Ureter (tissue), 1 donor: ENCODE measurements around the gene NCBP3. TPM values are rescaled to one million over a fixed set of nuclear protein-coding genes. Genes with fewer than 3 reads are reported as not detected.
"Not testable (repeated sequence)": the region's sequence is repeated elsewhere in the genome, so short reads cannot be mapped to it uniquely, and the experiment has no call there.

ENCODE experiments used
- DNase-seq: peaks from one replicate; pipeline ENCODE4 v3.0.0-alpha.2; 2020; ENCODE audit warnings: low spot score
- total RNA-seq: library from RNA; stranded (reverse); gene quantifications from one replicate; pipeline ENCODE4 v1.2.4, GENCODE V29; 2023
- donor health status: DM: yes; HTN: yes; CAD: no.

NCBP3 gene
- total RNA-seq, 1 donor from 2014 or later = 46.1 TPM

DNA sequence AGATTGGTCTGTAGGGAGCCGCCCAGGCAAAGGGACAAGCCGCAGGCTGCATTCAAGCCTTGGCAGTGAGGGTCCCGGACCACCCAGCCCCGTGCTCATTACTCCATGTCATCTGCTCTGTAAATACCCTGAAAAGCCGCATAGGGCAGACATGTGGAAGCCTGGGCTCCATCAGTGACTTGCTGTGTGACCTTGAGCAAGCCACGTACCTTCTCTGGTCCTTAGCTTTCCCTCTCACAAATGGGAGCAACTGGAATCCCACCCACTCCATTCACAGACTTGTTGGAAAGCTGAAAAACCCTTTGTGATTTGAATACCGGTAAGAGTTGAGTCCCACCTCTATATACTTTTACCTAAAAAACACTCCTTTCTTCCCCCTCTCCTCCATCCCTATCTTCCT lies 34.9 kb upstream of the NCBP3 start:
- DNase-seq = no peak

- no peak for DNase-seq
These were observed 33.8 kb upstream of the NCBP3 start for GRCh38 chr17:3879591-3880417.

DNA sequence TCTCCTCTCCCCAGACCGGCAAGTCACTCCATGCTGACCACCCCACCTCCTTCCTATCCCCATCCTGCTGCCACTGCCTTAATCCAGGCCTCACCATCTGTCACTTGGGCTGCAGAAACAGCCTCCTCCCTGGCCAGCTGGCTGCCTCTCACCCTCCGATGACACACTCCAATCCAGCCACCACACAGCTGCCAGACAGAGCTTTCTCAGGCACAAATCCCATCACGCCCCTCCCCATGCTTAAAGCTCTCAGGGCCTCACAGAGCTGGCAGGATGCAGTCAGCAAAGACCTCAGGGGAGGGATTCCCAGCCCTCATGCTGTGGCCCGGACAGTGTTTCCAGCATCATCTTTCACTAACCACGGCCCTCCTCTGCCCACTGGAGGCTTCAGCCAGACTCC lies 33.1 kb upstream of the NCBP3 start:
- no peak for DNase-seq

DNA sequence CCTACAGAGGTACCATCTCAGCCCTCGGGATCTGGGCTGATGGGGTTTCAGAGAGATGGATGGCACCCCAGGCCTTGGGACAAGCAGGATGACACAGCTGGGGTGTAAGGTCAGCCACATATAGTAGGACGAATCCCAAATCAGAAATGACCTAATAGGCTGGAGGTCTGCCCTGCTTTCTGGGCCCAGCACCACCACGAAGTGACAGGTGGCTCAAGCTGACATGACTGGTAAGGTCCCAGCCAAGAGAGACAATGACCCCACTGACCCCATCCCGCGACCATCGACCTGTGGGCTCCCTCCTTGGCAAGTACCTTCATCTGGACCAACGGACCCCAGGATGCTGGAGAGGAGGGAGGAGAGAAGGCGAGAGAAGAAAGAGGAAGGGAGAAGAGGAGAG lies 31.2 kb upstream of the NCBP3 start:
- no peak for DNase-seq

DNA sequence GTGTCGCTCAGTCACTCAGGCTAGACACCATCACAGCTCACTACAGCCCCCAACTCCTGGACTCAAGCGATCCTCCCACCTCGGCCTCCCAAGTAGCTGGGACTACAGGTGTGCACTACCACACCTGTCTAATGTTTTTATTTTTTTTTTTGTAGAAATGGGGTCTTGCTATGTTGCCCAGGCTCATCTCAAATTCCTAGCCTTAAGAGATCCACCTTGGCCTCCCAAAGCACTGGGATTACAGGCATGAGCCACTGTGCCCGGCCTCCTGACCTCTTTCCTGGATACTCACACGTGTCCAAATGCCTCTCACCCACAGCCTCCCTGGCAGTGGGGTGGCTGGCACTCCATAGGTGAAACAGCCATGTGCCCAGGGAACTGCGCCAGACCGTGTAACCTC lies 29.3 kb upstream of the NCBP3 start:
- no peak for DNase-seq

GRCh38 chr17:3873862-3874261 lies 27.8 kb upstream of the NCBP3 start:
- DNase-seq = no peak

DNA sequence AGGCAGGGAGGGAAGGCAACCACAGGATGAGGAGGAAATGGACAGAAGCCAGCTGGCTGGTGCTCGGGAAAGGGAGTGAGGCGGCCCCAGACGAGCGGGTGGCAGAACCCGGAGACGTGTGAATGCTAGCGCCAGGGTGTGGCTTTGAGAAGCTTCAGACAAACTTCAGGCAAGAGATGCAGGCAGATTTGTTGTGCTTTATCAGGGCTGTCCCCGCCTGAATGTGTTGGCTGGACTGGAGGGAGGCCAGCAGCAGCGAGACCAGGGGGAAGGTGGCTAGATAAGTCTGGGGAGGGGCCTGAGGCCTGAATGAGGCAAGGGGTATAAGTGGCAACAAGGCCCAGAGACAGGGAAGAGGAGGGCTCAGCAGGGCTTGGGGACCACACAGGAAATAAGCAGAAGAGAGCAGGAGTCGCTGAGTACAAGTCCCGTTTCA lies 24.8 kb upstream of the NCBP3 start:
- no peak for DNase-seq

DNA sequence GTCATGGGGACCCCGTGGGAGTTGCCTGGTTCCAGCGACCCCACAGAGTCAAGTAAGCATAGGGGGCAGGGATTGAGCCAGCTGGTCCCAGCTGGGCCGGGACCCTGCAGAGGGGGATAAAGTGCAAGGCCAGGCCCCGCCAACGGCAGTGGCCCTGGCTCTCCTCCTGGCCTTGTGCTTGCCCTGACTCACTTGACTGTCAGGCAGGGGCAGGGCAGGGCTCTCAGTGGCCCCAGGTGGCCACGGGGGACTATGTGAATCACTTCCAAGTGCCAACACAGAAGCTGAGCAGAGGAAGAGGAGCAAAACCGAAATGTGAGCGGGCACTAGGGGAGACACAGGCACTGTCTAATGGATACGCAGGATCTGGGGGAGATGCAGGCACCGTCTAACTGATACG lies 21.6 kb upstream of the NCBP3 start:
- DNase-seq = no peak

GRCh38 chr17:3867106-3867505 lies 21.1 kb upstream of the NCBP3 start:
- DNase-seq = no peak

GRCh38 chr17:3866276-3866675 lies 20.2 kb upstream of the NCBP3 start:
- no peak for DNase-seq

GRCh38 chr17:3865176-3865575 lies 19.1 kb upstream of the NCBP3 start:
- no peak for DNase-seq

- no peak for DNase-seq
These were observed 18.5 kb upstream of the NCBP3 start for GRCh38 chr17:3864534-3864933.

- DNase-seq = no peak
These were observed 16.0 kb upstream of the NCBP3 start for GRCh38 chr17:3861761-3862681.

- no peak for DNase-seq
These were observed 15.1 kb upstream of the NCBP3 start for GRCh38 chr17:3860939-3861700.

DNA sequence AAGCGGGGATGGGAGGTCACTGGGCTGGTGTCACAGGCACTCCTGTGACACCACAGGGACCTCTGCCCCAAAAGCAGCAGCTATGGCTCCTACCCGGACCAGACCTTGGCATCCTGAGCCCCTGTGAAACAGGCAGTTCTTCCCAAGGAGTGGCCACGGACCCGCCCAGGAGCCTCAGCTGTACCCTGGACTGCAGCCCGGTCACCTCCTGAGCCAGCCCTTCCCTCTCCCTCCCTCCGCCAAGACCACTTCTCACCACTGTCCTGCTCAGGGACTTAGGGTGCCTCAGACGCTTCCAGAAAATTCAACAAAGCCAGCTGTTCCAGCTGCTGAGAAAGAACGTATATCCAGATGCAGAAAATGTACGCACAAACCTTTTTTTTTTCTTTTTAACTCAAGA lies 13.9 kb upstream of the NCBP3 start:
- no peak for DNase-seq

DNA sequence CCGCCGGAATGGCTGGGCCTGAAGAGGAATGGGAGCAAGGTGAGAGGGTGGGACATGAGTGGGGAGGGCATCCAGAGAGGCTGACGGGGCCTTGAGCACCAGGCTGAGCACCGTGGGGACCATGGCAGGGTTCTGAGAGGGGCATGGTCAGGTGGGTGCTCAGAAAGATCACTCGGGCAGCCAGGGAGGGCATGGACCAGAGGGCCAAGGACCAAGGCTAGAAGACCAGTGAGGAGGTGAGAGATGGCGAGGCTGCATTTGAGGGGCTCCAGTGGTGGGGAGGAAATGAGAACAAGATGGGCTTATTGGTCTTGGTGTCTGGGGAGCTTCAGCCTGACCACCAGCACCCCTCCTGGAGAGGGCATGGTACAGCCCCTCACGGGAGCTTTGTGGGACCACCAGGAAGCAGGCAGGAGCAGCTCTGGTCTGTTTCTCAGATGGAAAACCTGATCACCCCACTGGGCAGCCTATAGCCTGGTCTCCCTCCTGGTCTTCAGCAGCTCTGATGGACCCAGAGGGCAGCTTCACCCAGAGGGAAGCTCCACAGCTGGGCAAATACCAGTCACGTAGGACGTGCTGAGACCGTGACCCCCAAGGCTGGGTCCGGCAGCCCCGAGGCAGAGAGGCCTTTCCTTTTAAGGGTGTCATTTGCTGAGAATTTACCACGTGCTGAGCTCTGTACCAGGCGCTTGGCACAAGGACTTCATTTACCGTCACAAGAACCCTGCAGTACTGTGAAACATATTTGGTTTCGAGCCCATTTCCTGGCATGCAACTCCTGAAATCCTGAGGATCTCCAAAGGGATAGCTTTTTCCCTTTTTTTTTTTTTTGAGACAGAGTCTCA lies 11.4 kb upstream of the NCBP3 start:
- DNase-seq = no peak

- DNase-seq = not testable (repeated sequence)
These were observed 8.2 kb upstream of the NCBP3 start for GRCh38 chr17:3854204-3854603.

GRCh38 chr17:3852561-3852960 lies 6.5 kb upstream of the NCBP3 start:
- no peak for DNase-seq

- DNase-seq = no peak
These were observed 5.5 kb upstream of the NCBP3 start for GRCh38 chr17:3851461-3852100.

GRCh38 chr17:3848229-3848835 lies 2.3 kb upstream of the NCBP3 start:
- no peak for DNase-seq
